IMR-90 (cell line): ENCODE measurements around the gene LZTFL1. TPM values are rescaled to one million over a fixed set of nuclear protein-coding genes. Genes with fewer than 3 reads are reported as not detected.

Experiments
- ATAC-seq: fragments of 200-7000 bp; cut with Tn5 transposase; 2 replicates; pipeline ENCODE4 v1.9.1; 2020; ENCODE audit warnings: low read depth, mild to moderate bottlenecking, moderate library complexity
- BruUV-seq: library from RNA; stranded (reverse); fragments of 400-500 nt; replicated peaks from 2 replicates; lab custom pipeline; 2021; lab: Mats Ljungman, UMichigan
- CTCF ChIA-PET: fragments of 300-600 bp; formaldehyde crosslinking; extraction: SDS; loops from one replicate; lab custom pipeline; 2021; ENCODE audit warnings: antibody characterized with exemption; lab: Yijun Ruan, JAX
- POLR2A ChIA-PET: fragments of 300-600 bp; sonication (Branson Sonifier 250); formaldehyde crosslinking; loops from one replicate; lab custom pipeline; 2022; ENCODE audit warnings: antibody characterized with exemption; ENCODE audit not compliant: unreplicated experiment; lab: Charles Lee
- DNase-seq: peaks from one replicate; pipeline ENCODE4 v3.0.0; 2013
- H2AFZ ChIP-seq: replicated peaks from 2 replicates; pipeline ENCODE3; 2013; ENCODE audit warnings: low read length, mild to moderate bottlenecking; ENCODE audit not compliant: poor library complexity
- H2AK5ac ChIP-seq: 2 replicates; pipeline ENCODE4 v1.6.1; 2013; ENCODE audit warnings: low read depth, low read length, inconsistent platforms
- H2AK9ac ChIP-seq: replicated peaks from 2 replicates; pipeline ENCODE3; 2013; ENCODE audit warnings: mild to moderate bottlenecking, low read depth, low read length, moderate library complexity; ENCODE audit not compliant: poor library complexity
- H2BK120ac ChIP-seq: 2 replicates; pipeline ENCODE4 v1.6.1; 2013; ENCODE audit warnings: low read depth, low read length, inconsistent platforms
- H2BK15ac ChIP-seq: 3 replicates; pipeline ENCODE4 v1.6.1; 2013; ENCODE audit warnings: low read depth, low read length, inconsistent platforms
- H2BK20ac ChIP-seq: 2 replicates; pipeline ENCODE4 v1.6.1; 2013; ENCODE audit warnings: low read depth, mild to moderate bottlenecking, inconsistent platforms, low read length, moderate library complexity
- H2BK5ac ChIP-seq: 2 replicates; pipeline ENCODE4 v1.6.1; 2013; ENCODE audit warnings: mild to moderate bottlenecking, low read depth, low read length, inconsistent platforms; ENCODE audit not compliant: poor library complexity, severe bottlenecking
- H3K14ac ChIP-seq: replicated peaks from 2 replicates; pipeline ENCODE4 v1.6.1; 2013; ENCODE audit warnings: low read depth, low read length, inconsistent platforms
- H3K18ac ChIP-seq: 2 replicates; pipeline ENCODE4 v1.6.1; 2013; ENCODE audit warnings: low read depth, low read length, control low read depth
- H3K23ac ChIP-seq: 2 replicates; pipeline ENCODE4 v1.6.1; 2013; ENCODE audit warnings: low read depth, low read length, inconsistent platforms
- H3K27ac ChIP-seq: 2 replicates; pipeline ENCODE4 v1.5.1; 2013; ENCODE audit warnings: mild to moderate bottlenecking, control low read depth, low read length; ENCODE audit not compliant: insufficient read depth
- H3K27me3 ChIP-seq: 2 replicates; pipeline ENCODE4 v1.6.1; 2013; ENCODE audit warnings: low read length; ENCODE audit not compliant: control insufficient read depth, insufficient read depth
- H3K36me3 ChIP-seq: 2 replicates; pipeline ENCODE4 v1.6.1; 2013; ENCODE audit warnings: low read length, mixed read lengths; ENCODE audit not compliant: control insufficient read depth, insufficient read depth
- H3K4ac ChIP-seq: 2 replicates; pipeline ENCODE4 v1.6.1; 2013; ENCODE audit warnings: low read depth, low read length, inconsistent platforms
- H3K4me1 ChIP-seq: 2 replicates; pipeline ENCODE4 v1.6.1; 2013; ENCODE audit warnings: low read length, mixed read lengths; ENCODE audit not compliant: control insufficient read depth, insufficient read depth
- H3K4me2 ChIP-seq: 2 replicates; pipeline ENCODE4 v1.6.1; 2013; ENCODE audit warnings: low read depth, mild to moderate bottlenecking, control low read depth, low read length, moderate library complexity
- H3K4me3 ChIP-seq: 2 replicates; pipeline ENCODE4 v1.5.1; 2013; ENCODE audit warnings: low read depth, mild to moderate bottlenecking, control low read depth, low read length, moderate library complexity; ENCODE audit not compliant: insufficient read depth
- H3K56ac ChIP-seq: 2 replicates; pipeline ENCODE4 v1.6.1; 2013; ENCODE audit warnings: low read length, inconsistent platforms; ENCODE audit not compliant: insufficient read depth; ENCODE audit errors: extremely low read depth
- H3K79me1 ChIP-seq, 2 experiments: 2 replicates each; pipeline ENCODE4 v1.6.1; 2013; ENCODE audit warnings: low read length in 2 of 2, inconsistent platforms in 1 of 2, low read depth in 1 of 2
- H3K9ac ChIP-seq: 2 replicates; pipeline ENCODE4 v1.6.1; 2013; ENCODE audit warnings: low read depth, low read length, control low read depth
- H3K9me1 ChIP-seq: 2 replicates; pipeline ENCODE4 v1.6.1; 2013; ENCODE audit warnings: low read length, inconsistent platforms; ENCODE audit not compliant: insufficient read depth
- H3K9me3 ChIP-seq: 2 replicates; pipeline ENCODE4 v1.6.1; 2013; ENCODE audit warnings: low read length; ENCODE audit not compliant: control insufficient read depth, insufficient read depth
- H4K20me1 ChIP-seq: 2 replicates; pipeline ENCODE4 v1.6.1; 2013; ENCODE audit warnings: low read length, inconsistent platforms; ENCODE audit not compliant: insufficient read depth
- H4K5ac ChIP-seq: 2 replicates; pipeline ENCODE4 v1.6.1; 2013; ENCODE audit warnings: mild to moderate bottlenecking, low read depth, low read length, control low read depth
- H4K8ac ChIP-seq, 2 experiments: 2 replicates each; pipeline ENCODE4 v1.6.1; 2013; ENCODE audit warnings: low read depth in 2 of 2, low read length in 2 of 2, control low read depth in 1 of 2, inconsistent platforms in 1 of 2
- H4K91ac ChIP-seq: 2 replicates; pipeline ENCODE4 v1.6.1; 2013; ENCODE audit warnings: low read depth, low read length, inconsistent platforms; ENCODE audit not compliant: insufficient read depth
- BHLHE40 ChIP-seq: fragments of 150-350 bp; IDR thresholded peaks from 2 replicates; pipeline ENCODE4 v1.6.1; 2016; ENCODE audit warnings: mild to moderate bottlenecking, low read depth, low read length
- MXI1 ChIP-seq: IDR thresholded peaks from 2 replicates; pipeline ENCODE4 v1.6.1; 2012; ENCODE audit warnings: low read depth, mild to moderate bottlenecking, low read length, moderate library complexity, borderline replicate concordance
- WGBS, 2 experiments: methylation state at CpG; one replicate each; pipeline versions ENCODE4 v1.1.5 to v1.1.7; 2013; ENCODE audit warnings: missing lambda C conversion rate in 2 of 2; ENCODE audit not compliant: insufficient read length in 1 of 2; ENCODE audit errors: extremely low coverage in 2 of 2; 5-methylcytosine and 5-hydroxymethylcytosine counted together
- dilution Hi-C: fragments of 300-500 bp; cut with HindIII; formaldehyde crosslinking; loops from one replicate; pipeline ENCODE4 v1.14.3; 2018; ENCODE audit warnings: low sequenced_read_pairs; ENCODE audit not compliant: unreplicated experiment
- in situ Hi-C: fragments of 300-500 bp; cut with MboI; formaldehyde crosslinking; loops from 3 replicates; pipeline ENCODE4 v1.14.3; 2019; ENCODE audit warnings: low sequenced_read_pairs, inconsistent platforms, mixed read lengths
- intact Hi-C: fragments of 100-400 bp; cut with micrococcal nuclease; formaldehyde crosslinking; loops from 2 replicates; pipeline ENCODE4 v1.10.0; 2022
- polyA plus RNA-seq, 3 experiments: library from polyadenylated mRNA; depleted of rRNA; stranded (reverse); fragments of >200 nt; gene quantifications; 2 replicates each; pipeline ENCODE4 v1.2.3, GENCODE V29; 2012; ENCODE audit warnings: low replicate concordance in 1 of 3
- total RNA-seq: library from RNA; depleted of rRNA; stranded (reverse); fragments of >200 nt; gene quantifications from 2 replicates; pipeline ENCODE4 v1.2.3, GENCODE V29; 2012

The LZTFL1 gene
- total and polyA plus RNA-seq, 2 of the 4 experiments (the other 2 are of a cell fraction) = 10.3 to 10.4 TPM

DNA sequence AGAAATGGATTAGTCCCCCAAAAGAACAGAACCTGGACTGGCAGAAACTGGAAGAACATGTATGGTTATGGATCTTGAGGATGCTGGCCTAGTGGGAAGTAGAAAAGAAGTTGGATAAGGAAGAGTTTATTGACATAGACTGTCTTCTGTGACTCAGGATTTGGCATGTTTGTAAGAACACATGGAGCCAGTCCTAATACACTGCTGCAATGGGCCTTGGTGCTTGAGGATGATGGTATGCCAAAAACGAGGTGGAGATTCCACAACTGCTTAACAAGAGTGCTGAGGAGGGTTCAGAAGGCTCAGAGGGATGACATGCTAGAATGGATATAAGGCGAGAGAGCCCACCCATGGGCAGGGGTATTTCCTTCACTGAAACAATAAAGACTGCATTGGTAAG is 22.4 kb downstream of the LZTFL1 start:
- Histone ChIP-seq H3K4ac (peak overlapping the region; percentile 83; the same call in 1 of the 2 replicates), H2BK20ac (peak overlapping the region; percentile 78), H4K5ac (no peak overlapping the region), H4K20me1 (peaks cover 8% of the 10 kb centered on the region; the same call in 1 of the 2 replicates), H3K4me1 (peaks cover 12% of the 10 kb centered on the region), H3K27me3 (no peaks in the 10 kb centered on the region), H2AK9ac (no peak overlapping the region), H3K14ac (peak overlapping the region; percentile 67), H3K9ac (no peak overlapping the region), H4K8ac (no peak overlapping the region), H2AFZ (no peak overlapping the region), H3K56ac (no peak overlapping the region), H2BK15ac (no peak overlapping the region), H3K79me1 (no peaks in the 10 kb centered on the region), H3K36me3 (peaks cover 1% of the 10 kb centered on the region; the same call in 1 of the 2 replicates), H3K18ac (no peak overlapping the region; the same call in 1 of the 2 replicates), H3K9me3 (no peaks in the 10 kb centered on the region), H3K27ac (no peak overlapping the region), H3K4me3 (no peak overlapping the region), H2BK120ac (peak overlapping the region; percentile 78; the same call in 1 of the 2 replicates), H2AK5ac (peak overlapping the region; percentile 14), H3K4me2 (no peak overlapping the region), H2BK5ac (no peak overlapping the region), H4K91ac (no peak overlapping the region), H3K9me1 (peaks cover 8% of the 10 kb centered on the region), H3K23ac (no peak overlapping the region)
- CTCF ChIA-PET = no interaction called here
- in situ Hi-C loops (no loop called here), intact Hi-C loops (no loop called here), dilution Hi-C loops (no loop called here)
- POLR2A ChIA-PET = no interaction called here
- TF ChIP-seq MXI1 = peak; percentile 59; the same call in 1 of the 2 replicates
- TF ChIP-seq BHLHE40 = no peak
- BruUV-seq = no TSS peak
- DNase-seq (peak; percentile 84), ATAC-seq (peak; percentile 31; the same call in 1 of the 2 replicates)
- no CpG with 5 or more reads among the region's 2 CpGs for WGBS, 2 experiments
